HTR-8/SVneo (cell line): ENCODE results near the gene SOX8.
A peak's percentile ranks its signal among the peaks of the same experiment; 100 is the strongest.

Experiments
- DNase-seq: peaks from one replicate; pipeline ENCODE4 v3.0.0; 2011; ENCODE audit warnings: low spot score, mixed read lengths; ENCODE audit not compliant: insufficient read length
- FAIRE-seq: peaks from 2 replicates; lab custom pipeline; 2011; peaks lifted over from hg19 to GRCh38; lab: Jason Lieb, UNC

The SOX8 gene

DNA sequence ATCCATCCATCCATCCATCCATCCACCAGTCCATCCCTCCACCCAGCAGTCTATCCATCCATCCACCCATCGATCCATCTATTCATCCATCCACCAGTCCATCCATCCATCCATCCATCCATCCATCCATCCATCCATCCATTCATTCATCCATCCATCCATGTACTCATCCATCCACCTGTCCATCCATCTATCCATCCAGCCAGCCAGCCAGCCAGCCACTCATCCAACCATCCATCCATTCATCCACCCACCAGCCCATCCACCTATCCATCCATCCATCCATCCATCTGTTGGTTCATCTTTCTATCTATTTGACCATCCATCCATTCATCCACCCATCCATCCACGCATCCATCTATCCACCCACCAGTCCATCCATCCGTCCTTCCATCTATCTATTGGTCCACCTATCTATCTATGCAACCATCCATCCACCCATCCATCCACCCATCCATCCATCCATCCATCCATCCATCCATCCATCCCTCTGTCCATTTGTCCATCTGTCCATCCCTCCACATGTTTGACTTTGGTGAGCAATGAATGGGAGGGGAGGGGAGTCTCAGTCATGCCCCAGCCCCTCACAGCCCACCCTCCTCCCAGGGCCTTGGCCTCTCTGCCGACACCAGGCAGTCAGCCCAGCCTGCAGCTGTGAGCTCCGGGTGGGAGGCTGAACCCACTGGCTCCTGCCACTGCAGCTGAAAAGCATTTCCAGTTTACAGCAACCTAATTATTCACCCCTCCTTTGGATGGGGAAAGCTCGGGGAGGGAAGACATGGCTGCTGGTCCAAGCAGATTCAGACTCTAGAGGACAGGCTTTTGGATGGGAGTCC, 52.9 kb downstream of the SOX8 start:
- FAIRE-seq (peak; percentile 28), DNase-seq (no peak)

DNA sequence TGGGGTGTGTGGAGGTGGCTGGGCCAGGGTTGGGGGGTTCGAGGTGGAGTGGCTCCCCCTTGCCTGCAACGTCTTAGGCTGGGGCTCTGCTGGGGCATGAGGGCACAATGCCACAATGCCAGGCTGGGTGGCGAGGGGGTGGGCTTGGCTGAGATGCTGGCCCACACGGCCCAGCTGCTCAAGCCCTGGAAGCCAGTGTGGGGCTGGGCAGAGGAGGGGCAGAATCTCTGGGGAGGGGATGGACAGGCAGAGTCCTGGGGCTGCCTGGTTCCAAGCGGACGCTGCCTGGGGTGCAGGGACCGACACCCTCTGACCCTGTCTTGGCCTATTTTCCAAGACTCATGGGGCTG, 53.5 kb downstream of the SOX8 start:
- DNase-seq: no peak
- FAIRE-seq: no peak

- DNase-seq (no peak), FAIRE-seq (no peak)
These were observed 54.6 kb downstream of the SOX8 start for GRCh38 chr16:1036166-1036565.
